Measurements from ENCODE around the gene DUSP9.
"Not testable (repeated sequence)": the region's sequence is repeated elsewhere in the genome, so short reads cannot be mapped to it uniquely, and the experiment has no call there.

DUSP9 gene

GRCh38 chrX:153669901-153670731 is 23.1 kb downstream of the DUSP9 start:
- H3K27ac ChIP-seq, result no peak overlapping the region
- H3K4me3 ChIP-seq, result no peak overlapping the region

- Histone ChIP-seq H3K4me3 (no peak overlapping the region), H3K27ac (no peak overlapping the region)
These were observed 24.0 kb downstream of the DUSP9 start for GRCh38 chrX:153670748-153671588.

DNA sequence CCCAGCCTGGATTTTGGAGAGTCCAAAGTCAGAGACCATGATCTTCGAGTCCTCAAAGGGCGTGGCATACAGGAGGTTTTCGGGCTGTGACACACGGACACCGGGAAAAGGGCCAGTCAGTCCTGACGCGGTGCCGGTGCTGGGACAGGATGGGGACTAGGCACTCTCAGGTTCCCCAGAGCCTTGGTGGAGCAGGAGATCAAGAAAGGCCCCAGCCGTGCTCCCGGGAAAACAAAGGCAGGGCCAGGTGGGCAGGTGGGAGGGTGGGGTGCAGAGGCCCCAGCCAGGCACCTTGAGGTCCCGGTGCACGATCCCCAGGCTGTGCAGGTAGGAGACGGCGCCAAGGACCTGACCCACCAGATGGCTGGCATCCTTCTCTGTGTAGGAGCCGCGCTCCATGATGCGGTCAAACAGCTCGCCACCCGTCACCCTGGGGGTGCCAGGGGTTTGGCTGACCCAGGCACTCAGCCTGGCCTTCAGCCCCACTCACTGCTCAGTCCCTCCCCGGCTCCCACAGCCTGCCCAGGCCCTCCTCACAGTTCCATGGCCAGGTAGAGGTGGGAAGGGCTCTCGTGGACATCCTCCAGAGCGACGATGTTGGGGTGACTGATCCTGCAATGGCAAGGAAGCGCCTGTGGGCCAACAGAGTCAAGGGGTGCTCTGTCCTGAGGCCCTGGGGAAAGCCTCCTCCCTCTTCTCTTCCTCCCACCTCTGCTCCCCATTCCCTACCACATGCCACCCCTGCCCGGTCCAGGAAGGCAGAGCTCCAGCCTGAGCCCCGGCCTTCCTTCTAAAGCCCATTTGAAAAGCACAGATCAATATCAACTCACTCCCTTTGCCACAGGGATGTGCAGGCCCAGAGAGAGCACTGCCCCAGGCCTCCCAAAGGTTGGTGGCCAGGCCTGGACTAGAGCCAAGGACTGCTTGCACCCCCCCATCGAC is 24.9 kb downstream of the DUSP9 start:
- H3K4me3 ChIP-seq, result no peak overlapping the region
- no peak overlapping the region for H3K27ac ChIP-seq

GRCh38 chrX:153672531-153673427 is 25.8 kb downstream of the DUSP9 start:
- H3K4me3 ChIP-seq, result no peak overlapping the region

DNA sequence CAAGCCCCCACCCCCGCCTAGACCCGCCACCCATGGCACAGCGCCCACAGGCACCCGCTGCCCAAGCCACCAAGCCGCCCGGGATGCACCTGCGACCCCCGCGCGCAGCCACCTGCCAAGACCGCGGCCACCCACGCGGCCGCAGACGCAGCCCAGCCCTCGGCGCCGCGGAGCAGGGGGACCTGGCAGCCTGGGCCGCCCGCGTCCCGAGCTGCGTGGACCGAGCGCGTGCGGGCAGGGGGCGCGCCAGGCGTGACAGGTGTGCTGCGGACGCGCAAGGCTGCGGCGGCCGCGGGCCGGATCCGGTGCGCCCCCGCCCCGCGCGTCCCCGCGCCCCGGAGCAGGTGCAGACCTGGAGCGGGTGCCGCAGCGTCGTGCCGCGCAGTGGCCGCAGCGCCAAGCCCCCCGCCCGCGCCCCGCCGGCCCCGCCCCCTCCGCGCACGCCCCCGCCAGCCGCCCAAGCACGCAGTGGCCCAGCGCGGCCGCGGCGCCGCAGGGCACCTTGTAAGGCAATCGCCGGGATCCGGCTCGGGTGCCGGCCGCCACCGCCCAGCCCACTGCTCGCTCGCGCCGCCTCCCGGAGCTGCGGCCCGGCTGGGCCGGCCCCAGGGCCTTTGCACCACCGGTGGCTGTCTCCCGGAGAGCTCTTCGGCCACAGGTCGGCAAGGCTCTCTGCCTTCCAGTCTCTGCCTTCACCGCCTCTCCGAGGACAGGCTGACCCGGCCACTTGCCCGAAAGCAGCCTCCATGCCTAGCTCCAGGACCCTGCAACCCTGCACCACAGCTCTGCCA is 26.6 kb downstream of the DUSP9 start, which contains the start of gene PNCK:
Gene PNCK, minus strand, starts transcription at position 386 of the 791 bp plus-strand sequence. CDS start 737 bp downstream, outside the sequence.
- Histone ChIP-seq H3K27ac (no peak within 1 kb of the TSS), H3K4me3 (no peak within 1 kb of the TSS)

More at GRCh38 chrX:153672531-153673427, 25.8 kb downstream of the DUSP9 start:
- no peak overlapping the region for H3K27ac ChIP-seq

DNA sequence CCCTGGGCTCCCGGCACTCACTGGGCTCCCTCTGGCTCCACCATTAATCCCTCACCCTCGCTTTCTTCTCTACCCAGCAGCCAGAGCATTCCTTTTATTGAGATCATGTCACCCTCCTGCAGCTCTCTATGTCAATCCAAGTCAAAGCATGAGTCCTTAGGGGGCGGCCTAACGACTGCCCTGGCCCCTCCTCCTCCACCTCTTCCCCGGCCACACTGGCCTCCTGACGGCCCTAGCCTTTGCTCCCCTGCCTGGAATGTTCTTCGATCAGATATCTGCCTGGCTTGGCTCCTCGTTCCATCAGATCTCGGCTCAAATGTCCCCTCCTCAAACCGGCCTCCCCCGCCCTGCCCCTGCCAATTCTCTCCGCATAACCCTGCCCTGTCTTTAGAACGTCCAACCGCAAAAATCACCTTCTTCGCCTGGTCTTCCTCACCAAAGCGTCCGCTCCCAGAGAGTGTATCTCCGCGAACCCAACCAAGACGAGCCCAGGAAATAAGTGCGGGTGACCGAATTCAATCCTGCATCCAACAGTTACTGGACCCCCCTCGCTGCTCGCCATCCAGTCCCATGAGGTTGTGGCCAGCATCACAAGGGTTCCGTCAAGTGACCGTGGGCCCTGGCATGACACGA is 27.3 kb downstream of the DUSP9 start:
- Histone ChIP-seq H3K27ac (no peak overlapping the region), H3K4me3 (no peak overlapping the region)

- no peak overlapping the region for H3K27ac ChIP-seq
- H3K4me3 ChIP-seq, result no peak overlapping the region
These were observed 34.2 kb downstream of the DUSP9 start for GRCh38 chrX:153681175-153681574.

GRCh38 chrX:153683486-153683885 is 36.5 kb downstream of the DUSP9 start:
- H3K4me3 ChIP-seq, H3K27ac ChIP-seq: not testable (repeated sequence)

- Histone ChIP-seq H3K27ac (no peak overlapping the region), H3K4me3 (no peak overlapping the region)
These were observed 37.6 kb downstream of the DUSP9 start for GRCh38 chrX:153684467-153685155.

DNA sequence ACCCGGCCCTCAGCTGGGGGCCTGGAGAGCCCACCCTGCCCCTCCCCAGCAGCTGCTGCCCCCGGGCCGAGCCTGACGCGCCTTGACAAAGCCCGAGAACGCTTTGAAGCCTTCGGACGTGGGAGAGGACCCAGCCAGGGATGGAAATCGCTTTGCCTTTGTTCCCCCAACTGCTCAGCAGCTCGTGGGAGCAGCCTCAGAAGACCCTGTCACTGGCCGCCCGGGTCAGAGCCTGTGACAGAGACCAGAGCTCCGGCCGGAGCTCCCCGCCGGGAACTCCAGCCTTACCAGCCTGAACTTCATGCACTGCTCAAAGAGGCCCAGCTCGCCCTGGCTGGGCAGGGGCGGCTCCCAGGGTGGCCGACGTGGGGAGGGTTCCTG is 38.1 kb downstream of the DUSP9 start:
- no peak overlapping the region for H3K4me3 ChIP-seq
- H3K27ac ChIP-seq, result no peak overlapping the region

GRCh38 chrX:153685751-153686696 is 39.0 kb downstream of the DUSP9 start:
- H3K4me3 ChIP-seq, result no peak overlapping the region
- no peak overlapping the region for H3K27ac ChIP-seq

GRCh38 chrX:153686711-153687110 is 39.7 kb downstream of the DUSP9 start:
- Histone ChIP-seq H3K27ac (peak overlapping the region in 1 of 21 experiments; percentile 4), H3K4me3 (no peak overlapping the region)

GRCh38 chrX:153687121-153688039 is 40.4 kb downstream of the DUSP9 start, which contains the start of gene SLC6A8:
Gene SLC6A8, plus strand, starts transcription at chrX:153687926. Its CDS starts 649 bp downstream, at chrX:153688575.
- H3K4me3 ChIP-seq, result peak within 1 kb of the TSS; percentile 12 to 47 (median 23)
- peak within 1 kb of the TSS in 7 of 21 experiments; percentile 14 to 72 (median 53) for H3K27ac ChIP-seq

DNA sequence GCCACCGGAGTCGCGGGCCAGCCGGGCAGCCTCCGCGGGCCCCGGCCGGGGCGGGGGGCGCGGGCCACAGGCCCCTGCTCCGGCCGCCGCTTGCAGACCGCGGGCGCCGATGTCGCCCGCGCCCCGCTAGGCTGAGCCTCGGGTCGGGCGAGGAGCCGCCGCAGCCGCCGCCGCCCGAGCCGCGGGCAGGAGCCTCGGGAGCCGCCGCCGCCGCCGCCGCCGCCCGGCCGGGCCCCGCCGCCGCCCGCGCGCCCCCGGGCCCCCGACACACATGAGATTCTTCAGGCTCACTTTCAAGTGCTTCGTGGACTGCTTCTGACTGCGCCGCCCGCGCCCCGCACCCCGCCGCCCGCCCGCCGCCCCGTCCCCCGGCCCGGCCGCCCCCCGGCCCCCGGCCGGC is 41.1 kb downstream of the DUSP9 start:
- H3K4me3 ChIP-seq, result peak overlapping the region in 2 of 7 experiments; percentile 34 to 35
- no peak overlapping the region for H3K27ac ChIP-seq
